GM23338 (cell line): ENCODE measurements around the gene SYNPR. TPM values are rescaled to one million over a fixed set of nuclear protein-coding genes. Genes with fewer than 3 reads are reported as not detected.

Experiments
- ATAC-seq: fragments of 200-7000 bp; cut with Tn5 transposase; 3 replicates; pipeline ENCODE4 v1.9.1; 2020
- DNase-seq: peaks from one replicate; pipeline ENCODE4 v3.0.0-alpha.2; 2015; ENCODE audit warnings: low spot score
- H2AFZ ChIP-seq: fragments of 200-600 bp; sonication (generic); 2 replicates; pipeline ENCODE4 v1.8.0; 2016; ENCODE audit warnings: antibody characterized with exemption, mild to moderate bottlenecking, moderate library complexity
- H3F3A ChIP-seq: fragments of 200-600 bp; sonication (generic); replicated peaks from 2 replicates; pipeline ENCODE4 v1.8.0; 2017; ENCODE audit warnings: antibody characterized with exemption, mixed run types, low read depth
- H3K27ac ChIP-seq: fragments of 200-600 bp; sonication (generic); 2 replicates; pipeline ENCODE4 v1.6.1; 2016; ENCODE audit warnings: low read depth
- H3K27me3 ChIP-seq: fragments of 200-600 bp; sonication (generic); 2 replicates; pipeline ENCODE4 v1.8.0; 2016; ENCODE audit warnings: mild to moderate bottlenecking, mixed run types, moderate library complexity; ENCODE audit not compliant: insufficient read depth
- H3K36me3 ChIP-seq: fragments of 200-600 bp; sonication (generic); 2 replicates; pipeline ENCODE4 v1.8.0; 2016; ENCODE audit warnings: mild to moderate bottlenecking; ENCODE audit not compliant: insufficient read depth
- H3K4me1 ChIP-seq: fragments of 200-600 bp; sonication (generic); 2 replicates; pipeline ENCODE4 v1.8.0; 2016; ENCODE audit warnings: mild to moderate bottlenecking, moderate library complexity; ENCODE audit not compliant: insufficient read depth
- H3K4me2 ChIP-seq: fragments of 200-600 bp; sonication (generic); 2 replicates; pipeline ENCODE4 v1.7.1; 2017; ENCODE audit warnings: mixed run types
- H3K4me3 ChIP-seq: fragments of 200-600 bp; sonication (generic); 2 replicates; pipeline ENCODE4 v1.6.1; 2016; ENCODE audit warnings: mixed run types
- H3K79me2 ChIP-seq: fragments of 200-600 bp; sonication (generic); replicated peaks from 2 replicates; pipeline ENCODE4 v1.8.0; 2017; ENCODE audit warnings: mild to moderate bottlenecking; ENCODE audit not compliant: insufficient read depth
- H3K9me2 ChIP-seq: fragments of 200-600 bp; sonication (generic); 2 replicates; pipeline ENCODE4 v1.8.0; 2017; ENCODE audit not compliant: insufficient read depth
- H4K20me1 ChIP-seq: fragments of 200-600 bp; sonication (generic); replicated peaks from 2 replicates; pipeline ENCODE4 v1.8.0; 2017; ENCODE audit warnings: mild to moderate bottlenecking; ENCODE audit not compliant: insufficient read depth
- H3K27ac Mint-ChIP-seq: 2 replicates; pipeline ENCODE4 v1.8.0; 2020; ENCODE audit warnings: inconsistent platforms, mild to moderate bottlenecking, moderate library complexity, mixed read lengths
- H3K27me3 Mint-ChIP-seq: 3 replicates; pipeline ENCODE4 v1.8.0; 2022; ENCODE audit warnings: low read depth, mild to moderate bottlenecking, moderate library complexity, mixed read lengths, inconsistent platforms; ENCODE audit not compliant: insufficient read depth, poor library complexity
- H3K36me3 Mint-ChIP-seq: 3 replicates; pipeline ENCODE4 v1.8.0; 2021; ENCODE audit warnings: low read depth, mild to moderate bottlenecking, inconsistent platforms, moderate library complexity, mixed read lengths
- H3K4me1 Mint-ChIP-seq: 3 replicates; pipeline ENCODE4 v1.8.0; 2020; ENCODE audit warnings: mild to moderate bottlenecking, inconsistent platforms, mixed read lengths
- H3K4me3 Mint-ChIP-seq: 3 replicates; pipeline ENCODE4 v1.8.0; 2021; ENCODE audit warnings: moderate library complexity, mild to moderate bottlenecking, inconsistent platforms, mixed read lengths
- H3K9me3 Mint-ChIP-seq: 3 replicates; pipeline ENCODE4 v1.8.0; 2020; ENCODE audit warnings: moderate library complexity, mild to moderate bottlenecking, inconsistent platforms, mixed read lengths
- CREB1 ChIP-seq: fragments of 250-450 bp; sonication (Bioruptor Pico); IDR thresholded peaks from 2 replicates; pipeline ENCODE4 v1.5.0; 2020; ENCODE audit warnings: low read depth, mild to moderate bottlenecking, moderate library complexity
- ETS1 ChIP-seq: IDR thresholded peaks from 2 replicates; pipeline ENCODE4 v1.6.1; 2016; ENCODE audit warnings: antibody characterized with exemption
- EZH2 ChIP-seq: fragments of 200-600 bp; sonication (generic); IDR thresholded peaks from one replicate; pipeline ENCODE4 v1.8.0; 2017; ENCODE audit warnings: antibody characterized with exemption, mild to moderate bottlenecking, low read depth; ENCODE audit not compliant: unreplicated experiment
- JUNB ChIP-seq: IDR thresholded peaks from one replicate; pipeline ENCODE4 v1.6.1; 2016; ENCODE audit warnings: antibody characterized with exemption; ENCODE audit not compliant: unreplicated experiment
- NANOG ChIP-seq: IDR thresholded peaks from 2 replicates; pipeline ENCODE4 v1.6.1; 2016; ENCODE audit warnings: antibody characterized with exemption, borderline replicate concordance
- STAT1 ChIP-seq: IDR thresholded peaks from one replicate; pipeline ENCODE4 v1.6.1; 2016; ENCODE audit warnings: antibody characterized with exemption; ENCODE audit not compliant: unreplicated experiment
- ZNF114 ChIP-seq: fragments of 250-450 bp; sonication (Bioruptor Pico); IDR thresholded peaks from 2 replicates; pipeline ENCODE4 v1.5.0; 2020; ENCODE audit warnings: mild to moderate bottlenecking, moderate library complexity
- ZNF462 ChIP-seq: fragments of 250-450 bp; sonication (Bioruptor Pico); IDR thresholded peaks from 2 replicates; pipeline ENCODE4 v1.5.0; 2020; ENCODE audit warnings: mild to moderate bottlenecking, moderate library complexity
- polyA plus RNA-seq: library from polyadenylated mRNA; unstranded; fragments of >200 nt; fragmentation: Nextera tagmentation; extraction: Ambion mirVana; gene quantifications from 2 replicates; pipeline ENCODE4 v1.2.1, GENCODE V29; 2016
- total RNA-seq: library from RNA; depleted of rRNA; stranded (reverse); fragments of >200 nt; shearing (Covaris generic); gene quantifications from 2 replicates; pipeline ENCODE4 v1.2.3, GENCODE V29; 2014
- TF ChIP-seq, protein P1 (sequence below), 2 experiments: fragments of 200-600 bp in 1 of 2; sonication (generic) in 1 of 2; conservative IDR thresholded peaks; 2 replicates each; pipeline versions ENCODE4 v1.5.1 to v1.6.1; 2016 to 2017; ENCODE audit warnings: antibody characterized with exemption in 2 of 2, low read depth in 2 of 2, mild to moderate bottlenecking in 2 of 2, moderate library complexity in 1 of 2

Gene SYNPR
- total and polyA plus RNA-seq, 2 experiments from 2014 or later = 0.38 to 0.55 TPM

DNA sequence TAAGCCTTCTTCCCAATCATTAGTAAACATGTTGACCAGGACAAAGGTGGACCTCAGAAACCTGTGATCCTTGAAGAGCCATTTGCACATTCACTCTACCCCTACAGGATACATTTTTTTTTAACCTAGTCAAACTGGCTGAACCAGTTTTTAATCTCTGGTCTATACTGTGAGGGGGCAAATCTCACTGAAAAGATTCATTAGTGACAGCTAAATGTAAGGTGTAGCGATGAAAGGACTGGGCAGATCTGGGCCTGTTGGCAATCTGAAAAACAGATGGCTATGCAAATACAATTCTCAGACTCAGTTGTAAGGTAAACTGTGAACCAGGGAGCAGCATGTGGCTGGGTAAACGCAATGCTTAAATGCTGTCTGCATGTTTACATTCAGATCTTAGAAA, 298.7 kb downstream of the SYNPR start (continued):
- TF ChIP-seq ZNF462 (CRISPR knock-in tag) = peak; percentile 93

GRCh38 chr3:63578858-63579257, 300.8 kb downstream of the SYNPR start:
- peaks cover 2% of the 10 kb centered on the region for H3K27me3 Mint-ChIP-seq
- no peak overlapping the region for H2AFZ ChIP-seq
- DNase-seq (no peak), ATAC-seq (no peak)
- H3K4me3 ChIP-seq = no peak overlapping the region
- H3K79me2 ChIP-seq = no peaks in the 10 kb centered on the region
- no peak overlapping the region for H3K27ac ChIP-seq
- H3K4me2 ChIP-seq = no peak overlapping the region
- no peaks in the 10 kb centered on the region for H3K27me3 ChIP-seq
- H3F3A ChIP-seq = no peaks in the 10 kb centered on the region
- H3K4me3 Mint-ChIP-seq = no peak overlapping the region
- peaks cover 47% of the 10 kb centered on the region for H3K4me1 Mint-ChIP-seq
- H3K36me3 Mint-ChIP-seq = no peaks in the 10 kb centered on the region
- no peaks in the 10 kb centered on the region for H3K9me3 Mint-ChIP-seq
- no peaks in the 10 kb centered on the region for H3K36me3 ChIP-seq
- no peak overlapping the region for H3K27ac Mint-ChIP-seq
- H3K9me2 ChIP-seq = 0 out of 2 replicates have a peak, but pooled peaks cover 2% of the 10 kb centered on the region
- H3K4me1 ChIP-seq = peaks cover 39% of the 10 kb centered on the region
- no peaks in the 10 kb centered on the region for H4K20me1 ChIP-seq
- no peak for TF ChIP-seq CREB1 (CRISPR knock-in tag)
- TF ChIP-seq, protein P1, sequence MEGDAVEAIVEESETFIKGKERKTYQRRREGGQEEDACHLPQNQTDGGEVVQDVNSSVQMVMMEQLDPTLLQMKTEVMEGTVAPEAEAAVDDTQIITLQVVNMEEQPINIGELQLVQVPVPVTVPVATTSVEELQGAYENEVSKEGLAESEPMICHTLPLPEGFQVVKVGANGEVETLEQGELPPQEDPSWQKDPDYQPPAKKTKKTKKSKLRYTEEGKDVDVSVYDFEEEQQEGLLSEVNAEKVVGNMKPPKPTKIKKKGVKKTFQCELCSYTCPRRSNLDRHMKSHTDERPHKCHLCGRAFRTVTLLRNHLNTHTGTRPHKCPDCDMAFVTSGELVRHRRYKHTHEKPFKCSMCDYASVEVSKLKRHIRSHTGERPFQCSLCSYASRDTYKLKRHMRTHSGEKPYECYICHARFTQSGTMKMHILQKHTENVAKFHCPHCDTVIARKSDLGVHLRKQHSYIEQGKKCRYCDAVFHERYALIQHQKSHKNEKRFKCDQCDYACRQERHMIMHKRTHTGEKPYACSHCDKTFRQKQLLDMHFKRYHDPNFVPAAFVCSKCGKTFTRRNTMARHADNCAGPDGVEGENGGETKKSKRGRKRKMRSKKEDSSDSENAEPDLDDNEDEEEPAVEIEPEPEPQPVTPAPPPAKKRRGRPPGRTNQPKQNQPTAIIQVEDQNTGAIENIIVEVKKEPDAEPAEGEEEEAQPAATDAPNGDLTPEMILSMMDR (conservative IDR thresholded peaks at IDR 0.05; ENCODE audit: low read depth in 2 of 2) = no peak
- TF ChIP-seq ZNF114 (CRISPR knock-in tag) = no peak
- TF ChIP-seq STAT1 = no peak
- TF ChIP-seq NANOG = no peak
- TF ChIP-seq JUNB = no peak
- no peak for TF ChIP-seq ETS1
- no peak for TF ChIP-seq EZH2
